NCI-H146 treated with DMSO at 0.1 percent for 48 hours (cell line): ENCODE results near the gene WSCD1.

Source experiments
- DNase-seq: peaks from one replicate; lab custom pipeline; 2025; ENCODE audit not compliant: unreplicated experiment; lab: John Stamatoyannopoulos, UW

Gene WSCD1

GRCh38 chr17:6069539-6070429, at the start of gene WSCD1:
Gene WSCD1 (plus strand): TSS chr17:6070379. CDS start chr17:6080659, 10,280 bp downstream.
- DNase-seq: no peak

GRCh38 chr17:6021011-6021400, 49.2 kb upstream of the WSCD1 start:
- no peak for DNase-seq

- no peak for DNase-seq
Measured at GRCh38 chr17:6021627-6022026, 48.6 kb upstream of the WSCD1 start.

- no peak for DNase-seq
Measured at GRCh38 chr17:6023036-6023831, 46.9 kb upstream of the WSCD1 start.

GRCh38 chr17:6024576-6024975, 45.6 kb upstream of the WSCD1 start:
- no peak for DNase-seq

- no peak for DNase-seq
Measured at GRCh38 chr17:6027342-6028024, 42.7 kb upstream of the WSCD1 start.

GRCh38 chr17:6028294-6028693, 41.9 kb upstream of the WSCD1 start:
- DNase-seq: no peak

- DNase-seq: no peak
Measured at GRCh38 chr17:6035801-6036394, 34.3 kb upstream of the WSCD1 start.

GRCh38 chr17:6040504-6040903, 29.7 kb upstream of the WSCD1 start:
- DNase-seq: peak; percentile 74

GRCh38 chr17:6041246-6041645, 28.9 kb upstream of the WSCD1 start:
- DNase-seq: peak; percentile 44

- DNase-seq: no peak
Measured at GRCh38 chr17:6043405-6043804, 26.8 kb upstream of the WSCD1 start.

- no peak for DNase-seq
Measured at GRCh38 chr17:6044261-6044660, 25.9 kb upstream of the WSCD1 start.

- no peak for DNase-seq
Measured at GRCh38 chr17:6045621-6046357, 24.4 kb upstream of the WSCD1 start.

GRCh38 chr17:6046431-6046830, 23.7 kb upstream of the WSCD1 start:
- DNase-seq: no peak

- DNase-seq: no peak
Measured at GRCh38 chr17:6046931-6047330, 23.2 kb upstream of the WSCD1 start.

- DNase-seq: no peak
Measured at GRCh38 chr17:6047966-6048365, 22.2 kb upstream of the WSCD1 start.

- DNase-seq: no peak
Measured at GRCh38 chr17:6048486-6048885, 21.7 kb upstream of the WSCD1 start.

GRCh38 chr17:6052926-6053325, 17.3 kb upstream of the WSCD1 start:
- DNase-seq: no peak

GRCh38 chr17:6054372-6054771, 15.8 kb upstream of the WSCD1 start:
- DNase-seq: no peak

GRCh38 chr17:6056104-6056503, 14.1 kb upstream of the WSCD1 start:
- DNase-seq: no peak
